ENCODE measurements around the gene LRRC4C.

LRRC4C gene

DNA sequence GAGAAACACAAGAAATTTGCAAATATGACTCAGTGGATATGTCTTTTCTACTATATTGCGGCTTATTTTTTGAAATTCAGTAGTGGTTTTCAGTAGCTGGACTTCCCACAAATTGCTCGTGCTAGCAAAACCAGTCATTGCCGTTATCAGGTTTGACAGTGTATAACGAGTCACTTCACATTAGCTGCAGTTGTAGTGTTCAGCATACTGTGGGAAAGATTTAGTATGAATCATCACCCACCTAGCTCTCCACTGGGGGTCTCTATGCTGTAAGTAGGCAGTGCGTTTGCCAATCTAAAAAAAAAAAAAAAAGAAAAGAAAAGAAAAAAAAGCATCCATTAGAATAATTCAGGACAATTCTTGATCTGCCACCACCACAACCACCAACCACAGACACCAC, 1318.9 kb downstream of the LRRC4C start:
- in situ Hi-C loops (cut with HindIII; ENCODE audit: low sequenced_read_pairs): no loop called here

DNA sequence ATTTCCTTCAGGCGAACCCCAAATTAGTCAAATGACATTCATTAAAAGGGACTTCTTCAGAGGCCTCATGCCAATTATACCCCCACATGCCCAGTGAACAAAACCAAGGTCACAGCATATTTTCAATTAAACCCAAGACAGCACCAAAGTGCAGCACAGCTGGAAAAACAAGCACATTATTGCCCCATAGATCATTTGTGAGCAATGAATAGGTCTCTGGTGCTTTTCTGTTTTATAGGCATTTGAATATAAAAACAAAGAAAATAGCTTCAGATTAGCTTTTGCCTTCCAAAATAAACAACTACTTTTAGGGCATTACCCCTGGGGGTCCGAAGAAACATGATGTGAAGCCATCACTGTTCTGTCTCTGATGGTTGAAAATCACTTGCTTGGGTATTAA, 1319.9 kb downstream of the LRRC4C start:
- in situ Hi-C loops (cut with HindIII; ENCODE audit: low sequenced_read_pairs): no loop called here

DNA sequence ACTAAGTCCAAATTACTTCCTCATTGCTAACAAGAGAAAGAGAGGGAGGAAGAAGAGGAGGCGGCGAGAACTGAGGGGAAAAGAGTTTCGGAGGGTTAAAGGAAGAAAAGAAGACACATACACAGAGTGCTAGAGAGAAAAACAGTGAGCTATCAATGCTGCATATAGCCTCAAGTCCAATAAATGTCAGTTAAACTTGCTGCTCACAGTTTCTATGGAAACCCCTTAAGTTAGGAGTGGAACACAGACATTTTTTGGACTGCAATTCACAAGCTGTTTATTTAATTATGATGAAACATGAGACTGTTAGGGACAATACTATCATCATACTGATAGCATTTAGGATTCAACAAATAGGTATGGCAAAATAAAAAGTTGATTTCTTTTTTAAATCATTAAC, 1320.4 kb downstream of the LRRC4C start:
- in situ Hi-C loops (cut with HindIII; ENCODE audit: low sequenced_read_pairs): no loop called here

DNA sequence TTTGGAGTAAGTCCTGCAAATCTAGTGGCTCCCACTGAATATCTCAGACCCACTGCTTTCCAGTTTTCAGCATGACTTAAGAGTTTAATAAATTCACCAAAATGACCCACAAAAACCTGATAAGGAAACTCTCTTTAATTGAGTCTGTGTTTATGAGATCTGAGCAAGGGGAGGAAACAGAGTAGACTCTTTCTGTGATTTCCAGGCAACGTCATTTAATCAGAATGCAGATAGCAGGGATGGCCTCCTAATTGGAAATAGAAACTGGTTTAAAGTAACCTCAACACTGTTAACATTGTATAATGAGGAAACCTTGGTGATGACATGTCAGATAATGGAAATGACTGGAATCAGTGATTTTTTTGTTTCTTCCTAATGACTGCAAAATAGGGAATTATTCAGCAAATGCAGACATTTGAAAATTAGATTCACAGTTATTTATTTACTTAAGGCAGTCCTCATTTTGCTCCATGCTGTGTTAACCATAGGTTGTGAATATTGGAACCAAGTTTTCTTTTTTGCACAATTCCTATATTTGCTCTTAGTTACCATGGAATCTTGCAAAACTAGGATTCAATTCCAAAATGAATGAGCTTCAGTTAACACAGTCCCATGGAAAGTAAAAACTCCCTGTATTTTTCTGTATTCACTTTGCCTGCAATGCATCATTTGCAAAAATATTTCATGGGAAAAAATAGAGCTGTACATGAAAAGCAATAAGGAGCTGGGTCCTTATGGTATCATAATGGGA, 1324.5 kb downstream of the LRRC4C start:
- in situ Hi-C loops (cut with HindIII; ENCODE audit: low sequenced_read_pairs): no loop called here

DNA sequence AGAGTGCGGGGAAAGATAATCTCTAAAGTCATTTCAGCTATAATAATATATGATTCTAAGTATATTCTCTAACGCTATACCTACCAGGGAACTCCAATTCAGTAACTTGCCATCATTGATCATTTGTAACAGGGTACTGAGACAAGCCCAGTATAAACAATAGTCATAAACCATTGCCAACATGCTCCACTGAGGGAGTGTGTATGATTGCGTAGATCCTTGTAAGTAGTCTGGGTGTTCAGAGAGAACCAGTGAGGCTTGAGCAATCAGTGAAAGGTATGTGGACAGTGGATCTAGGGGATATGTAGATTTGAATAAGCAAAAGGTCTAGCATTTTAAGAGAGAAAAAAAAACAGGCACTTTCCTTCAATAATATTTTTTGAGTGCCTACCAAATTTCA, 1326.0 kb downstream of the LRRC4C start:
- in situ Hi-C loops (cut with HindIII; ENCODE audit: low sequenced_read_pairs): no loop called here

DNA sequence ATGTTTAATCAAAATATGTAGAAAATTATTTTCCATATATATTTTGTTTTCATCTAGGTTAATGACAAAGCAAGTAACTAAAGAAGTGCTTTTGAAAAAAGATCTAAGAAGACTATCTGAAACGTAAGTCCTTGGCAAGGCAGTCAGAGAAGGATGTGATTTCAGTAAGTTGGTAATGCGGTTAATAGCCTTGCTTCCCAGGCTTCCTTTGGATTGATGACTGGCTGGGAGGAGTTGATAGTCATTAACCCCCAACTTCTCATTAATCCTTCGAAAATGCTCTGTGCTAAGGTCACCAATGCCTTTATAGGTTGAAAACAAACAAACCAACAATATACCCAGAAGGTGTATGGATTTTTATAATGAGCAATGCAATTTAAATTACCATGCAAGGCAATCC, 1326.5 kb downstream of the LRRC4C start:
- in situ Hi-C loops (cut with HindIII; ENCODE audit: low sequenced_read_pairs): no loop called here

GRCh38 chr11:40130427-40130826, 1329.0 kb downstream of the LRRC4C start:
- in situ Hi-C loops (cut with HindIII; ENCODE audit: low sequenced_read_pairs): no loop called here

DNA sequence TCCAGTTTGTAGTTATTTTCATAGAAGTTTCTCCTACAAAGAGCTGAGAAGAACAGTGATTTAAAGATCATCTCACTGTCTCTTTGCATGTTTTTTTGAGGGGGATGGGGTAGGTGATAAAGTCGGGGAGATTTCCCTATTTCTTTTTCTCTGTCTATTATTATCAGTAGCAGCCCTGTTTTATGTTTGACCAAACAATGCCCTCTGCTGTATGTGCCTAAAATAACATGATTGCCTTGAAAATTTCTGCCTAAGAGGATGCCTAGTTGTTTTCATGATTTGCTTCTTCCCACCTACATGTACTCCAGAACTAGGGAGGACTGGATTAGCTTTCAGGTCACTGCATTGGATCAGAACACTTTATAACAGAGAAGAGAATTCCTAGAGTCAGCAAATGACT, 1330.2 kb downstream of the LRRC4C start:
- in situ Hi-C loops (cut with HindIII; ENCODE audit: low sequenced_read_pairs): no loop called here

- in situ Hi-C loops (cut with HindIII; ENCODE audit: low sequenced_read_pairs): no loop called here
Observed at GRCh38 chr11:40125054-40125453, 1334.4 kb downstream of the LRRC4C start.

- in situ Hi-C loops (cut with HindIII; ENCODE audit: low sequenced_read_pairs): no loop called here
Observed at GRCh38 chr11:40119661-40120060, 1339.8 kb downstream of the LRRC4C start.

DNA sequence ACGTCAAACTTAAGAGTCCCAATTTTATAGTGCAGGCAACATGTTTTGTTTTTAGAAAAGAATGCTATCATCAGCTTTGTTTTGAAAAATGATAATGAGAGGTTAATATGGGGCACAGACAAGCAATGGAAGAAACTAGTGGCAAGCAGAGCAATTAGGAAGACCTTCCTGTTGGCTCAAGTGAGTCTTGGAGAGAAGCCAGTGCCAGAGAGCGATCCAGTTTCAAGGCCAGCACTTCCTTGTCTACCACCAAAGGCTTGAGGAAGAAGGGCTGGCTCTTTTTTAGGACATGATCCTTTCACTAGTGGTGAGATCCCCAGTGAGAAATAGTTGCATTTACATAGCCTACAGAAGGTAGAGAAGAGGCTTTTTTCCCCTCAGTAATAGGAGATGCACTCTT, 1340.7 kb downstream of the LRRC4C start:
- in situ Hi-C loops (cut with HindIII; ENCODE audit: low sequenced_read_pairs): no loop called here

GRCh38 chr11:40118026-40118425, 1341.4 kb downstream of the LRRC4C start:
- in situ Hi-C loops (cut with HindIII; ENCODE audit: low sequenced_read_pairs): no loop called here

- in situ Hi-C loops (cut with HindIII; ENCODE audit: low sequenced_read_pairs): no loop called here
Observed at GRCh38 chr11:40104941-40105550, 1354.4 kb downstream of the LRRC4C start.

DNA sequence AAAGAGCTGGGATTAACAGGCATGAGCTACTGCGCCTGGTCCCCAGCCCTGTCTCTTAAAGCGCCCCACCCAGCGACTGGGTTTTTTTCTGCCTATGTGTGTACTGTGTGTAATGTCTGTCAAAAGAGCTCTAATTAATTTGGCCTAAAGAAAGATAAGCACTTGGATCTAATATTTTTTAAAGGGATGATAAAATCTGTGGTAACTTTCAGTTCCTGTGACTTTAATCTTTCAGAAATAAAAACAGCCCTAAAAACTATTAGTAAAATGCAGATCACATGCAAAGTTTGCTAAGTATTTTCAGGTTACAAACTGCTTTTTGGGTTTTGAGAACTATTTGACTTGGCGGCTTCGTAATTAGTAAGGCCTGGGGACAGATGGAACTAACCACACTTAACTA, 1358.7 kb downstream of the LRRC4C start:
- in situ Hi-C loops (cut with HindIII; ENCODE audit: low sequenced_read_pairs): no loop called here

GRCh38 chr11:40100162-40100553, 1359.3 kb downstream of the LRRC4C start:
- in situ Hi-C loops (cut with HindIII; ENCODE audit: low sequenced_read_pairs): no loop called here

DNA sequence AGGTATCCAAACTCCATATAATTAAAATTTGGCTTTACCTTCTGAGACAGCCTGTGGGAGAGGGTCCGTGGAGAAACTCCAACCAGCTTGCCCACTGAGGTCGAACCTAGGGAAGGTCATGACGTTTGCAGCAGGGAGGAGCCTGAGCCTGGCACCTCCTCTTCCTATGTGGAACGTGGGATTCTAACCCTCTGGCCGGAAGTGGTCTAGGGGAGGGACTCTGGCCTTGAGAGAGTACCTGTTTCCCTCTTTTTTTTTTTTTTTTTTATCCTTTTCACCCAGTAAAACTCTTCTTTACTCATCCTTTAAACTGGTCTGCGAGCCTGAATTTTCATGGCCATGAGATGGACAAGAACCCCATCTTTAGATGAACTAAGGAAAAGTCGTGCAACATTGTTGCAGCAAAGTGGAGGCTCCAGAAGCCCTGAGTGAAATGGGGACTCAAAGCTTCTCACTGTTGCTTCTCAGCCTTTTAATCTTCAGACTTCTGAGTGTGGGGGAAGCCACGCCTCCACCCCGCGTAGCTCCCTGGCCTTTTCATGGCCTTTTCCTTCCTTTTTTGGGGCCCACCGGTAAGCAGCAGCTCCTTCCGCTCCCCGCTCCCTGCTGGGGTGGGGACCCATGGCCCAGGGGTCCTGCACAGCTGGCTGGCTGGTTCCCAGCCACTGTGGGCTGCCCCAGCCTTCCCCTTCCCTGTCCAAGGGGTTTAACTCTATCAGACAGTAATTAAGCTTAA, 1359.9 kb downstream of the LRRC4C start:
- in situ Hi-C loops (cut with HindIII; ENCODE audit: low sequenced_read_pairs): loop anchor here (10.0 kb wide), 1 partner anchor 1455 kb away; no protein-coding TSS in a partner anchor

GRCh38 chr11:40095446-40095845, 1364.0 kb downstream of the LRRC4C start:
- in situ Hi-C loops (cut with HindIII; ENCODE audit: low sequenced_read_pairs): loop anchor here (10.0 kb wide), 1 partner anchor 1451 kb away; no protein-coding TSS in a partner anchor

- in situ Hi-C loops (cut with HindIII; ENCODE audit: low sequenced_read_pairs): loop anchor here (5.0 to 10.0 kb wide), 2 partner anchors 62 to 1450 kb away; no protein-coding TSS in a partner anchor
Observed at GRCh38 chr11:40094954-40095353, 1364.5 kb downstream of the LRRC4C start.

DNA sequence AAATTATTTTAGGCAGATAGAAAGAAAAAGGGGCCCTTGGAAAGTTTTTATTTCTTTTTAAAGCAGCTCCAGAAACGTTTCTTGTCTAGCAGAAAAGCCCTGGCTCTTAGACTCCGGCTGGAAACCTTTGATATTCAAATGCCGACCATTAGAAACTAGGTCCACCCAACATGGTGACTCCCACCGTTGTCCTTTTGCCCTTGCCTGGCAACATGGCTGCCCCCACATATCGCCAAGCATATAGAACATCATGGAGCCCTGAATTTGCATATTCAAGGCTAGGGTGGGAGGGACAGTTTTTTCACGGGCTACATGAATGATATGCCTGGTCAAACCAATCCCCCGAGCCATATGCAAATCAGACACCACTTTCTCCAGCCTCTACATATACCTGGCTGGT, 1379.0 kb downstream of the LRRC4C start:
- in situ Hi-C loops (cut with HindIII; ENCODE audit: low sequenced_read_pairs): no loop called here
